RCC 7860 (cell line): ENCODE data around the gene TENM4.

ENCODE experiments used
- DNase-seq: peaks from one replicate; pipeline ENCODE4 v3.0.0-alpha.2; 2015; ENCODE audit warnings: low spot score
- FAIRE-seq: peaks from 2 replicates; lab custom pipeline; 2012; peaks lifted over from hg19 to GRCh38; lab: Jason Lieb, UNC

Gene TENM4

DNA sequence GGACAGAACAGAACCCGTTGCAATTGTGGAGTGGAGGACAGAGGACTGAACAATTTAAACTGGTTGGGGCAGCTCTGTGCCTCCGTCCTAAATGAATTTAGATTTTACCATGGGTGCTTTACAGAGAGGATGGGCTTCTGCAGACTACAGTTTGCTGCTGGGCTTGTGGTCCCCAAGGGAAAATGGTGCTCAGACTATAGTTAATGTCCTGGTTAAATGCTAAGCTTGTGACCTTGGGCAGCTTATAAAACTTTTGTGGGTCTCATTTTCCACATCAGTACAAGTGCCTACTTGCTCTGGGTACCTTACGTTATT, 511.0 kb downstream of the TENM4 start:
- FAIRE-seq: no peak
- no peak for DNase-seq

DNA sequence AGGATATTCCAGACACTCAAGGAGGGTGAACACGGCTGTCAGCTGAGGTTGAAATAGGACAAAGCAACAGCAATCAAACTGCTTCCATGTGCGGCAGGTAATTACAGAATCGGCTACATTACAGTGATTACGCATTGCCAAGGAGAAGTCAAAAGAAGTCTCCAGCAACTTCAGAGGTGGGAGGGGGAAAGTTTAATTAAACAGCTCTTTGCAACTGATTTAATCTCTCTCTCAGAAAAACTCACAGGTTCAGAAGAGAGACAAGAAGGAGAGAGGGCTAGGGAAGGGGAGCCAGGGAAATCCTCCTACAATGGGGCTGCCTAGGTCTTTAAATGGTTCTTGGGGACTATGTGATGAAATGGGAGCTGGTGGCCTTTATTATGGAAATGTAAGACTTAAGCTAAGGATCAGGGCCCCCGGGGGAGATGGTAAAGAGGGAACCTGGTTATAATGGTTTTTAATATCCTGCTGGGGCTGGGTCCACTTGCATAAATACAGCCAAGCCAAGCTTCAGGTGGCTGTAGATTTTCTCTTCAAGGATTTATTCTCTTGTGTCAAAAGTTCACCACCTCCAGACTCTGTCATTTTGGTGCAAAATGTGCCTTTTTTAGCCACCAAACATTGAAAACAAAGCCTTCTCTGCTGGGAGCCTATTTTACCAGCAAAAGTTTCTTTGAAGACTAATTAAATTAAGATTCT, 511.5 kb downstream of the TENM4 start:
- no peak for DNase-seq
- FAIRE-seq: no peak

DNA sequence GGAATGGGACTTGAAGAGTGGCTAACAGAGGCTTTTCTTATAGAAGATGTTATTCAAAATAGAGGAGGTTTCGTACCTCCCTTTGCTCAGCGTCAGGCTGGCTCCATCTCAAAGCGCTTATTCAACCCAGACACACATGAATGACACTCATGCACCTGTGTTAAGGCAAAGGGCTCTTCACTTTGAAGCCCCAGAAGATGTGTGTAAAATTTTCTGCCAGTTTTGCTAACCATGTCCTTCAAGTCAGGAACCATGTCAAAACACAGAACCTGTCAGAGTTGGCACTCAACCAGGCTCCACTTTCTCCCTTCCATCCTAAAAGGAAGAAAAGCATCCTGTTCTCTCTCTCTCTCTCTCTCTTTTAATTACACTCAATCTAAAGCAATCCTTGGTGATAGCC, 513.3 kb downstream of the TENM4 start:
- FAIRE-seq: no peak
- DNase-seq: no peak

DNA sequence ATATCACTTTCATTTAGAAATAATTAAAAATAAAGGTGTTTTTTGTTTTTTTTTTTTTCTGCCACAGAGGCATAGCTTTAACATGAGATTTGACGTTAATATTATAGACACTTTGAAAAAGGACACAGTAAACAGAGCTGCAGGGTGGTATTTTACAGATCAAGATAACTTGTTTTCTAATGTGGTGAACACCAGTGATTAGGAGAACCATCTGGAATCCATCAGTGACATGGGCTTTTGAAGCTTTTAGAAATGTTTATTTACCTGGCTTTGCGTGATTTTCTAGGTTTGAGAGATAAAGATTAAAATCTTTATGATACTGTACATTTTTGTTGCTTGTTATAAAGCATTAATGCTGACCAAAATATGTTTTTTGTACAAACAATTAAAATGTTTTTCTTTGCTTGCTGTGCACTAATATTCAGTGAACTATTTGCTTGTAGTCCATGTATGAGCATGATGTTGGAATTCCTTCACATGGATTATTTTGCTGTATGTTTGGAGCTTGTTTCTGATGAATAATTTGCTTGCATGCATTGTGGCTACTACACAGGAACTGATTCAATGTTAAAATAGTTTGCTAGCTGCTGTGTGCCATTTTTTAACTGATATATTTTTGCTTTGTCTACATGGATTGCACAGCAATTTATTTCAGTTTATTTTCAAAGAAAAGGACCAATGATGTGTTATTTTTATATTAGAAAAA, 514.0 kb downstream of the TENM4 start:
- FAIRE-seq: no peak
- no peak for DNase-seq

DNA sequence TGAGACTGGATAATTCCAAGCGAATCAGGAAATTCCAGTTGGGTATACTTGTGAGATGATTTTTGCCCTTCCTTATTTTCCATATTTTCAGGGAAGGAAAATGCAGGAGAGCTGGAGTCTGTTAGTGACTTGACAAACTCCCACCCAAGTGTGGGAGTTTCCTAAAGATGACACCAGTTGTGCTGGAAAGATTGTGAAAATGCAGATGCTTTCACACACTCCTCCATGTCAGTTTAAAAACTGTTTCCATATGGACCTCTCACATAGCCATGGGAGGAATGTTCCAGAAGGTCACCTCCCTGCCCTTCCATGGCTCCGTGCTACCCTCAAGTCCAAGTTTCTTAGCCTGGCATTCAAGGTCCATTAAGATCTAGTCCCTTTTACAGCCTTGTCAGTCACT, 515.4 kb downstream of the TENM4 start:
- no peak for DNase-seq
- FAIRE-seq: no peak

GRCh38 chr11:78922859-78923625, 517.8 kb downstream of the TENM4 start:
- DNase-seq (no peak), FAIRE-seq (no peak)

- FAIRE-seq (no peak), DNase-seq (no peak)
Measured at GRCh38 chr11:78921509-78921908, 519.3 kb downstream of the TENM4 start.

DNA sequence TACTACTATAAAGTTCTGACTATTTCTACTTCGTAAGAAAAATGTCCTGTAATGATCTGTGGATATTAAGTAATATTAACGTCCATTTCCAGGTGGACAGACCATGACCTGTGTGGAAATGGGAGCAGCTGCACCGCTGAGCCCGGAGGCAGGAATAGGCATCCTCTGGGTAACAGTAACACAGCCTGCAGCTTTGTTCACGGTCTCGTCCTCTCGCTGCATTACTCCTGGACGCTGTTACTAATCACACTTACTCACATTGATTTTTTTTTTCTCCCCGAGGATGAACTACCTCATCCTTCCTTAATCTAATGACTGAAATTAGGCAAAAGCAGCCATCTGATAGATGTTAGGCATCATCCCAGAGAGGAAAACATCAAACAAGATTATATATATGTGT, 520.5 kb downstream of the TENM4 start:
- DNase-seq (no peak), FAIRE-seq (no peak)

- no peak for FAIRE-seq
- no peak for DNase-seq
Measured at GRCh38 chr11:78916759-78917158, 524.1 kb downstream of the TENM4 start.

DNA sequence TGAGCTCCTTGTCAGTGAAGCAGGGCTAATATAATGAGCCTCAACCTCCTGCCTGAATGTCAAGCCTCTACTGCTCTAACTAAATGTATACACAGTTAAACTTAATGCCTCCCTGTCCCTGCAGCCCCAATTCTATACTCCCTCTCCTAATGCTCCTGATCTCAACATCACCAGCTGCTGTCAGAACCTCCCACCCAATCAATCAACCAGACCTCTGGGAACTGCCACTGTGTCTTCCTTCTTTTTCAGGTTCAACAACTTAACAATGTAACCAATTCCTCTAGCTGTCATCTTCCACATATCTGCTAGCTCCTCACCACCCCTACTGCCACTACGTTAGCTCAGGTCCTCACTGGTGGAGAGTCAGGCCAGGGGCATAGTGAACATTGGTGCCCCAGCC, 526.3 kb downstream of the TENM4 start:
- FAIRE-seq (no peak), DNase-seq (no peak)

GRCh38 chr11:78912778-78913177, 528.1 kb downstream of the TENM4 start:
- DNase-seq: no peak
- FAIRE-seq: no peak

DNA sequence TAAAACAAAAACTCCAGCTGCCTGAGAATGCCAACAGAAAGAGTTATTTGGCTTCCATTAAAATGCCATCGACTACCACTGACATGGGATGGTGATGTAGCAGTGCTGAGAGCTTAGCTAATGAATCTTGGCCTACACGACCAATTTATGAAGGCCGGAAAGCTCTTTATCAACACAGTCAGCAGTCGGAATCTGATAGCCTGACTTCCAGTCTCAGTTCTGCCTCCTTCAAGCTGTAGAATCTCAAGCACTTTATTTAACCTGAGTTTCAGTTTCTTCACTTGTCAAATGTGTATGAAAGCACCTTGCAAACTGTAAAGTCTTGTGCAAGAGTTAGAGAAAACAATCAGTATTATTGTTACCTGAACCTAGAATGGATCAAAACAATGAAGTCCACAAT, 530.5 kb downstream of the TENM4 start:
- DNase-seq: no peak
- no peak for FAIRE-seq

GRCh38 chr11:78909386-78909785, 531.4 kb downstream of the TENM4 start:
- no peak for FAIRE-seq

DNA sequence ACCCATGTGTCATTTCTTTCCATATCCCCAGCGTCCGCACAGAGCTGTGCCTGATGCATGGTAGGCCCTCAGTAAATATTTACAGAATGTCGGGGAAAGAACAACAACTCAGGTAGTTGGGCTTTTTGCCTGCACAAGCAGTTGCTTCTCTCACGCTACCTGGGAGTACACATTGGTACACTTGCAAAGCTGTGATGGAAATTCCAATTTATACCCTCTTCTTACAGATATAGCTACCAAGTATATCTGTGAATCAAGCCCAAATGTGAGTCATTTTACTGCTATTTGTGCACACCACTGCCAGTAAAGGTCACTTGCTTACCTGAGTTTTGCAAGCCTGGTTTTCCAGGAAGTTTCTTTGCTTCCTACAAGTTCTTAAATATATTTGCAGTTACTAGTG, 533.2 kb downstream of the TENM4 start:
- DNase-seq: no peak
- no peak for FAIRE-seq

More at GRCh38 chr11:78909386-78909785, 531.4 kb downstream of the TENM4 start:
- DNase-seq: no peak

DNA sequence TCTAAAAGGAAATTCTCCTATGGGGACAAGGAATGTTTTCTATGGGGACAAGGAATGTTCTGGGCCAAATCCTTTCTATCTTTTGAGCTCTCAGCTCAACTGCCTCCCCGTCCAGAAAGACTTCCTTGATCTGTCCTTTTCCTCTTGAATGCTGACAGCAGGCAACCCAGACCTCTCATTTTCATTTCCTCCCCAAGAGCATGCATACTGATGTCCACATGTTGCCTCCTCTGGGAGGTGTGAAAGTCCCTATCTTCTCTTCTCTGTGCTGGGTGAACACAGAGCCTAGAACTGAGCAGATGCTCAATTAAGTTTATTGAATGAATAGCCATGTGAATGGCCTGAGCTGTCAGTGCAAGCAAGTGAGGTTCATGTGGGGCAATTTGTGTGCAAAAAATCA, 534.3 kb downstream of the TENM4 start:
- FAIRE-seq (no peak), DNase-seq (no peak)

GRCh38 chr11:78905756-78906155, 535.1 kb downstream of the TENM4 start:
- no peak for DNase-seq
- FAIRE-seq: no peak

DNA sequence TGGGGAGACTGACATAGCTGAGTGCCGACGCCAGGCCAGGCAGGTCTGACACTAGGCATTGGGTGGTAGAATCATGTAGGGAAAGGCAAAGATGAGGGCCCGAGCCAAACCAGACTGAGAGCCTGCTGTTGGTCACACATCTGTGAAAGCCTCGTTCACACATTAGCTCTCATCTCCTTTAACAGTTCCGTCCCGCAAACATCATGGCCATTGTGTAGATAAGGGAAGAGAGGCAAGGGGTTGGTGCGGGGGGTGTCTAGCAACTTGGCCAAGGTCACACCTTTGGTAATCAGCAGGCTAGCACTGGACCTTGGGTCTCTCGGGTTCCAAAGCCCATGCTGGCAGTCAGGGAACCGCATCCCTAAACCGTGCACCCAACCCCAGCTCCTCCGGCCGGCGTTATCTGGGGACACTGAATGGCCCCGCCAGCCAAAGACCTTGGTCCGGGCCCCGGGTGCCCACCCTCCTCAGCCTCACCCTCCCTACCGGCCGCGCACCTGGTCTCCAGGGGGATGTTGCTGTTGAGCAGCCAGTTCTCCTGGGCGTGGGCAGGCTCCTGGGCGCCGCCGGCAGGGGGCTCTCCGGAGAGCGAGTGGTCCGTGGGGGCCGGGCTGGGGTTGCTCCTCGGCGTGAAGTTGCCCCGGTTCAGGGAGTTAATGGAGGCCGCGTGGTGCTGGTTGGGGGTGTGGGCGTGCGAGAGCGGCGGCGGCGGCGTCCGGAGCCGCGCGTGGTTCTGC, 537.9 kb downstream of the TENM4 start:
- FAIRE-seq: no peak
- no peak for DNase-seq

GRCh38 chr11:78901831-78902230, 539.0 kb downstream of the TENM4 start:
- no peak for DNase-seq
- FAIRE-seq: no peak

DNA sequence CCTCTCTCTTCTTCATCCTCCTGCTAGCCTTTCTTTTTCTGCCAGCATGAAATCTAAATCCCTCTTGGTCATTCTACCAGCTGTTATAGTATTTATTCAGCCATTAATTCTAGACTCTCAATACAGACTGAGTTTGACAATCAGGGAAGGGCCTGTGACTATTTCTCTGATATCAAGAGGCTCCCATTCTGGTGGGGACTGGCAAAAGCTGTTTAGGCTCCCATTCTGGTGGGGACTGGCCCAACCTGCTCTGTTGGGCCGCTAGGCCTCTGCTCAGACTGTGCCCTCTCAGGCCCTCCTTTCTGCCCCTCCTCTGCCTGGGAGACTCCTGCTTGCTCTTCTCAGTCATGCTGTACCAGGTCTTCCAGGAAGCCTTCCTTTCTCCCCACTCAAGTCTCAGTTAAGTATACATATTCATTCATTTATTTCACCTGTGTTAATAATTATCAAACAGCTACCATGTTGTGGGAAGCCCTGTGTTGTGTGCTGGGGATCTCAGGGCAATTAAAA, 542.5 kb downstream of the TENM4 start:
- DNase-seq (no peak), FAIRE-seq (no peak)

DNA sequence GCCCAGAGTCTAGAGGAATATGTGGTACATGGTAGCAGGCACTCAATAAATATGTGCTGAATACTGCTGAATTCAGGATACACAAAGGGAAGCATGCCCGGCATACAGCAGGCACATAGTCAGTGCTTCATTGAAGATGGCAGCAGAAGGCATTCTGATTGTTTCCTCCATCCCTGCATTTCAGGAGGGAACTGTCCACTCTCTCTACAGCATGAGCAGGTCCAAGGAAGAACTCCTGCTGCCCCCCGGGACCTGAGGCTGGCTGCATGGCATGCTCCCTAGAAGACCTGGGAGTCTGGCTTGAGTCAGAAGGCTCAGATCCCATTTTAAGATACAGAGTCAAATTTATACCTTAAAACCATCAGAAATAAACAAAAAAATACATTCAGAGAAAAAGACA, 546.8 kb downstream of the TENM4 start:
- FAIRE-seq: no peak

DNA sequence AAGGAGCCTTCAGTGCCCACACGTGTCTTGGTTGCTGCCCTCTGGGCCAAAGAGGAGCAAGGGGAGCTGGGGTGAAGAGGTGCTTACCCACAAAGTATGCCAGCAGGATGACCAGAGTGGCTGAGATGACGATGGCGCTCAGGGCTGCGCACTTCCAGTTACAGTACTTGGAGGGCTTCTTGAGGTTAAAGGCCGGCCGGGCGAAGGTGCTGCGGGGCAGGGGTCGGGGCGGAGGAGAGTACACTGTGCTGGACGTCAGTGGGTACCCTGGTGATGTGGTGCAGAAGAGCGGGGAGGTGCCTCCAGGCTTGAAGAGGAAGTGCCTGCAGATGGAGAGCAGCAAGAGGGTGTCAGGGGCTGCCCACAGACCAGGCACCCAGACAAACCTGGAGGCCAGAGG, 551.1 kb downstream of the TENM4 start:
- FAIRE-seq: no peak
- DNase-seq: no peak

More for the DNA sequence above, 546.8 kb downstream of the TENM4 start:
- no peak for DNase-seq
